Activated T-helper 1 cell treated with anti-CD3 and anti-CD28 coated beads, Interleukin-12 subunit alpha, Interleukin-12 subunit beta, Interleukin-2, Interleukin-4 antibody, amounts not matched to agents 30 ng/mL and 10 ng/mL and 1 ng/mL, durations not matched to agents 14 hours and 24 hours and 36 hours (primary cell): ENCODE measurements around the gene FZD1. TPM values are rescaled to one million over a fixed set of nuclear protein-coding genes. Genes with fewer than 3 reads are reported as not detected.

Experiments used
- DNase-seq: peaks from one replicate; pipeline ENCODE4 v3.0.0; 2021; ENCODE audit warnings: low spot score
- H3K27ac Mint-ChIP-seq: one replicate; pipeline ENCODE4 v1.8.0; 2021; ENCODE audit warnings: mild to moderate bottlenecking, mixed read lengths
- H3K27me3 Mint-ChIP-seq: one replicate; pipeline ENCODE4 v1.8.0; 2022; ENCODE audit warnings: mild to moderate bottlenecking, moderate library complexity, mixed read lengths; ENCODE audit not compliant: insufficient read depth
- H3K36me3 Mint-ChIP-seq: one replicate; pipeline ENCODE4 v1.8.0; 2021; ENCODE audit warnings: low read depth, mixed read lengths
- H3K4me1 Mint-ChIP-seq: one replicate; pipeline ENCODE4 v1.8.0; 2021; ENCODE audit warnings: low read depth, mixed read lengths
- H3K4me3 Mint-ChIP-seq: one replicate; pipeline ENCODE4 v1.8.0; 2021; ENCODE audit warnings: mild to moderate bottlenecking, moderate library complexity, mixed read lengths
- H3K9me3 Mint-ChIP-seq: one replicate; pipeline ENCODE4 v1.8.0; 2021; ENCODE audit warnings: mixed read lengths
- intact Hi-C: fragments of 100-400 bp; cut with micrococcal nuclease; formaldehyde crosslinking; loops from one replicate; pipeline ENCODE4 v1.15.1; 2024
- total RNA-seq: library from RNA; stranded (reverse); gene quantifications from 2 replicates; pipeline ENCODE4 v1.2.3, GENCODE V29; 2022

Gene FZD1
- total RNA-seq, 1 donor from 2014 or later = 0.70 TPM

GRCh38 chr7:91314591-91315323 lies 50.5 kb downstream of the FZD1 start:
- no peaks in the 10 kb centered on the region for H3K9me3 Mint-ChIP-seq
- intact Hi-C loops = no loop called here
- DNase-seq = no peak

GRCh38 chr7:91316426-91316825 lies 52.2 kb downstream of the FZD1 start:
- Mint-ChIP-seq H3K27ac (no peak overlapping the region), H3K36me3 (no peaks in the 10 kb centered on the region), H3K4me1 (no peaks in the 10 kb centered on the region), H3K27me3 (no peaks in the 10 kb centered on the region), H3K4me3 (no peak overlapping the region), H3K9me3 (no peaks in the 10 kb centered on the region)
- DNase-seq = no peak
- intact Hi-C loops = no loop called here

More at GRCh38 chr7:91314591-91315323, 50.5 kb downstream of the FZD1 start:
- no peaks in the 10 kb centered on the region for H3K4me1 Mint-ChIP-seq
- H3K4me3 Mint-ChIP-seq = no peak overlapping the region
- H3K27me3 Mint-ChIP-seq = no peaks in the 10 kb centered on the region
- H3K27ac Mint-ChIP-seq = no peak overlapping the region
- H3K36me3 Mint-ChIP-seq = no peaks in the 10 kb centered on the region

- no peaks in the 10 kb centered on the region for H3K9me3 Mint-ChIP-seq
- H3K4me1 Mint-ChIP-seq = no peaks in the 10 kb centered on the region
- no peaks in the 10 kb centered on the region for H3K36me3 Mint-ChIP-seq
- H3K27me3 Mint-ChIP-seq = no peaks in the 10 kb centered on the region
- intact Hi-C loops = no loop called here
- no peak for DNase-seq
- no peak overlapping the region for H3K27ac Mint-ChIP-seq
- H3K4me3 Mint-ChIP-seq = no peak overlapping the region
Observed at GRCh38 chr7:91319351-91319750, 55.1 kb downstream of the FZD1 start.

- Mint-ChIP-seq H3K4me1 (no peaks in the 10 kb centered on the region), H3K27ac (no peak overlapping the region), H3K4me3 (no peak overlapping the region), H3K36me3 (no peaks in the 10 kb centered on the region), H3K27me3 (no peaks in the 10 kb centered on the region), H3K9me3 (no peaks in the 10 kb centered on the region)
- intact Hi-C loops = no loop called here
- no peak for DNase-seq
Observed at GRCh38 chr7:91320366-91321078, 56.3 kb downstream of the FZD1 start.
